Activated naive CD4-positive, alpha-beta T cell (primary cell): ENCODE measurements around the gene BIN1.
"Not testable (repeated sequence)": the region's sequence is repeated elsewhere in the genome, so short reads cannot be mapped to it uniquely, and the experiment has no call there.

ENCODE experiments used
- DNase-seq, 4 experiments: peaks; one replicate each; lab custom pipeline; 2025; lab: John Stamatoyannopoulos, UW

BIN1 gene

DNA sequence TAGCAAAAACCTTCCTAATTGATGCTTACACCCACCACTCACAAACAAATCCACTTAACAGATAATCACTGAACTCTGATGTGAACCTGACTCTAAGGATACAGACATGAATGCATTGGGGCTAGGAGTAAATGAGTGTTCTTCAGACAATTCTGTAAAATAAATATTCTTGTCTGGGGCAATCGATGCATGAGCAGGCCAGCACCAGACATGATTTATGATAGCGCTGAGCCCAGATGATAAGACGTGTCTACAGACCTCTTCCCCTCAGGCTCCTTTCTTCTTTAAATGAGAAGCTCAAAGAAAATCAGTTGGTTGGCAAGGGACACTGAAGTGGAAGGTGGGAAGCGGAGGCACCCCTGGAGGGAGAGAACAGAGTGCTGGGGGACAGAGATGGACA is 27.3 kb upstream of the BIN1 start:
- DNase-seq = no peak

DNA sequence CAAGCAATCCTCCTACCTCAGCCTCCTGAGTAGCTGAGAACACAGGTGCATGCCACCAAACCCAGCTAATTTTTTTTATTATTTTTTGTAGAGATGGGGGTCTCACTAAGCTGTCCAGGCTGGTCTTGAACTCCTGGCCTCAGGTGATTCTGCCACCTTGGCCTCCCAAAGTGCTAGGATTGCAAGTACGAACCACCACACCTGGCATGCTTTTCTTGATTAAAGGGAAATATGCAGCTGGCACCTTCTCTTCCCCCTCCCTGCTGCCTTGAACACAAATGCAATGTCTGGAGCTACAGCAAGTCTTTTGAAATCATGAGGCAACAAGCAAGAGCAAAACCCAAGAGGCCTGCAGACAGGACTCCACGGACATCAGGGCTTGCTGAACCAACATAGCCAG is 26.8 kb upstream of the BIN1 start:
- DNase-seq = no peak

DNA sequence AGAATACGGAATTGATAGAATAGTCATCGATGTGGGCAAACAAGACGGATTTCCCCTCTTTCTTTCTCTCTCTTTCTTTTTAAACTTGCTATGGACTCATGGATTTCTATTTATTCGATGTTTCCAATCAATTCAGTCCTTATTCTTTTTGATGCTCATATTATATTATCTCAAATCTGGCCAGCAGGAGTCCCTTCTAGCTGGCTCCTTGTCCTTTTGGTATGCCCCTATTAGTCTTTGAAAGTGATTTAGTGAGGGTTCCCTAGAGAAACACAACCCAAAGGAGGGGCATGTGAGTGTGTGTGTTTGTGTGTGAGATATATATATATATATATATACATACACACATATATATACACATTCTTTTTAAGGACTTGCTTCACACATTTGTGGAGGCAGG is 23.5 kb upstream of the BIN1 start:
- no peak for DNase-seq

DNA sequence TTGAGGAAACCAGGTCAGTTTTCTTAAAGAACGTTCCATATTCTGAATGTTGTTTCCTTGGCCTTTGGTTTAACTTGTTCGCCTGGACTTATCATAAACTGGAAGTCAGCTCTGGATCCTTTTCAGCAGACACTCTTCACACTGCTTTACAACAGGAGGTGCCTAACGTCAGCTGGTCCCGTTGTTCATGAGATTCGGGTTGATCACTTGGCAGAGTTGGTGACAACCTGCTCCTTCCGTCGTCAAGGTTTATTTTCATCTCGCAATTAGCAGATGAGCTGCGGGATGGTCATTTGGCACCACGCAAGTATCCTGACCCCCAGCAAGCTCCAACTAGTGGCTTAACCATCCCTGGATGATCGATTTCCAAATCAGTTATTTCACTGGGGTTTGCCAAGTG is 23.0 kb upstream of the BIN1 start:
- no peak for DNase-seq

DNA sequence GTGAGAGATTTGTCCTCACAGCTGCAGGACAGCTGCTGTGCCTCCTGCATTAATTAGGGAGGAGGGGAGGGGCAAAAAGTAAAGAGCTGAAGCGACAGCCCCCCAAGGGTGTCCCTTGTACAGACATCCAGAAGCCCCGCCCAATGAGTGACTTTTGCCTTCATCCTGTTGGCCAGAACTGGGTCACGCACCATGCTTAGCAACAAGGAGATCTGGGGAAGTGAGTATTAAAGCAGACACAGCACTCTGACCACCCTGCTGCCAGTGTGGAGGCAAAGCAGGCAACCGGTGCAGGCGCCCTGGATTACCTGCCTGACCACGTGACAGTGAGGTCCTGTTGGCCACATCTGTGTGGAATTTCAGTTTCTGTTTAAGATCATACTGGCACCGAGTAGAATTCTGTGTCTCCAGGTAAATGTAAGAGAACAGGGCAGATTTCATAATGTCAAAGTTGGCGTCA is 21.5 kb upstream of the BIN1 start:
- no peak for DNase-seq

DNA sequence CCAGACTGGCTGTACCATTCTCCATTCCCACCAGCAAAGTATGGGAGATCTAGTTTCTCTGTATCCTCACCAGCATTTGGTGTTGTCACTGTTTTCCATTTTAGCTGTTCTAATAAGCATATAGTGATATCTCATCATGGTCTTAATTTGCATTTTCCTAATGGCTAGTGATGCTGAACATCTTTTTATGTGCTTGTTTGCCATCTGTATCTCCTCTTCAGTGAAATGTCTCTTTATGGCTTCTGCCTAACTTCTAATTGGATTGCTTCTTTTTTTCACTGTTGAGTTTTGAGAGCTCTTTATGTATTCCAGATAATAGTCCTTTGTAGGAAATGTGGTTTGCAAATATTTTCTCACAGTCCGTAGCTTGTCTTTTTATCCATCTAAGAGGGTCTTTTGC is 18.9 kb upstream of the BIN1 start:
- DNase-seq = no peak

DNA sequence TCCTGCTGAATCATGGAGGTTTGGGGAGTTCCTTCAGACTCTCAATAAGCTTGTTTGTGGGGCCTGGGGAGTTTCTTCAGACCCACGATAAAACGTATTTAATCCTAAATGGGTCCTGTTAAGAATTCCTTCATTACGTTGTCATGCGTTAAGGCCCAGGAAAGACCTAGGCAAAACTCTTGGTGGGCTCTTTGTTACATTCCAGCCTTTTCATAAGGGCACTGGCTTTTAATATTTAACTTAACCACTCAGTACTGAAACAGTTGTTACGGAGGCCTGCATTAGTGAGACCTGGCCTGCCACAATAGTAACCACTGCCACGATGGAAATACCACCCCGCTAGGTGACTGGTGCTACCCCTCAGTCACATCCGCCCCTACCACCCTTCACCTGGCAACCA is 17.5 kb upstream of the BIN1 start:
- DNase-seq = no peak

DNA sequence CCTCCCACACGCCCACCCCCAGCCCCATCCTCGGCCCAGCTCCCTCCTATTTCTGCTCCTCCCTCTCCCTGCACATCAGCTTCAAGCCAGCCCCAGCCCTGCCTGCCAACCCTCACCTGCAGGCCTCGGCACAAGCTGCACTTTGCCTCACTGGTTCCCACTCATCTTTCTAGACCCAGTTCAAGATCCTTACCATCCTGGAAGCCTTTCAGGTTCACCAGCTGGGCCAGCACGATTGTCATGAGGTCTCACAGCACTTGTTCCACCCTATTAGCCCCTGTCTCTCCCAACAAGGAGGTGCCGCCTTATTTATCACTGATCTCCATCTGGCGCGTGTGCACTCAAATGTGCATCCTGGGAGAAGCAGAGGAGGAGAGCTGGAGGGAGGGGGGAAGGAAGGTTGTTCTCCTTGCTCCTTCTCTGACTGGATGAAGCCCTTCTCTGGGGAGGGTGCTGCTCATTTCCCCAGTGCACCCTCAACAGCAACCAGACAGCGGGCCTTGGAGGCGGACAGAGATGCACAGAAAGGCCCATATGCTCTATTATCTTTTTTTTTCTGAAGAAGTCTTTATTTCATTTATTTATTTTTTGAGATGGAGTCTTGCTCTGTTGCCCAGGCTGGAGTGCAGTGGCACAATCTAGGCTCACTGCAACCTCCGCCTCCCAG is 15.5 kb upstream of the BIN1 start:
- DNase-seq = no peak

DNA sequence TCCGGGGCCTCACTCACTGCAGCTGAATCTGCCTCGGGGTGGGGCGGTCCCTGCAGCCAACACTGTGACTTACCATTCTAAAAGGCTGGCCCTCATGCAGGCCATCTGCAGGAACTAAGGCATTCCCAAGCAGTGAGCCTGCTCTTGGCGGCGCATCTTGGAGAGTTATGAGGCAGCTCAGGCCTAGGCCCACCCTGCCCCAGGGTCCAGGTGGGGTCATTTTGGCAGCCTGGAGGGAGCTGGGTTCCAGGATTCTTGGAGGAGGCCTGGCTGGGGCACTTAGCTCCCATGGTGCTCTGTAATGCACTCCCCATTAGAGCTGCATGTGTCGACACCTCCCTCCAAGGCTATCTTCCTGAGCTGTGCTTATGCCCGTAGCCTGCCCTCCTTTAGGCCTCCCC is 14.8 kb upstream of the BIN1 start:
- no peak for DNase-seq

DNA sequence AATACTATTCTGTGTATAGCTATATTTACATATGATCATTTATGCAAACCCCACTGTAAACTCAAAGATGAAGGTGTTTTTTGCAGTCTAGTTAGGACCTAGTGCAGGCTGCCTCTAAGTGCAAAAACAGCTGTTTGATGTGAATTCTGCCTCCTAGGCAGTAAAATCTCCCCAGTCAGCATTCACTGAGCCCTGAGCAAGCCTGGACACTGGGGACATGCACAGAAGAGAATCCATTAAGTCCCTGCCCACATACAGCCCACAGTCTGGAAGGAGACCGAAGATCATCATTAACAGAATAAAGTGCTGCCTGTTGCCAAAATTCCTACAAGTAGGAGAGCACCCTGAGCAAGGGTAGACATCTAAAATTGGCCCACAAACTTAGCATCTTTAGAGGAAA is 14.4 kb upstream of the BIN1 start:
- no peak for DNase-seq

DNA sequence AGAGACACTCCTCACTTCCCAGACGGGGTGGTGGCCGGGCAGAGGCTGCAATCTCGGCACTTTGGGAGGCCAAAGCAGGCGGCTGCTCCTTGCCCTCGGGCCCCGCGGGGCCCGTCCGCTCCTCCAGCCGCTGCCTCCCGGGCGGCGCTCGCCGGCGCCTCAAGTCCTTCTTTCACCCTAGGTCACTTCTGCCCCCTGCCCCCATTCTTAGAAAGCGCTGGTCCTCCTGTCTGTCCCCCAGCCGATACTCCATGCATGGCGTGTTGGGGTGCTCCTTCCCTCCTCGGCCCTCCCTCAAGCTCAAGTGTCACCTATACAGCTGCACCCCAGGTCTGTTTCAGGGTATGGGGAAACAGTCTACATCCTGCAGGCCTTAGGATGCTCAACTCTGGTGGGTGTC is 13.5 kb upstream of the BIN1 start:
- DNase-seq = not testable (repeated sequence)

DNA sequence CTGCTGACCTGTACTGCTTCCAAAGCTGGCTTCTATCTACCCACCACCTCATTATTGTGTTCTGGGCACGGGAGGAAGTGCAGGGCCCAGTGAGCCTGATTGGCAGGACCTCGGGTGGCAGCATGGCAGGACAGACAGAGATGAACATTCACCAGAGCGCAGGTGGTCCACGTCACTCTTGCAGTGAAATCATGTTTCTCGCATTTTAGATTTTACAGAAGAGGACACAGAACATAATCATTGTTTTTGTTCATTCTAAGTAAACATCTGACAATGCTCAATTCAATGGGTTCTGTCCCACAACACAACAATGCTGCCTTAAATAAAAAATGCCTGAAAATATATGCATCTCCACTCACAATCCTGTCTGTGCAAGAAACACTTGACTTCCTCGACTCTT is 11.5 kb upstream of the BIN1 start:
- no peak for DNase-seq

DNA sequence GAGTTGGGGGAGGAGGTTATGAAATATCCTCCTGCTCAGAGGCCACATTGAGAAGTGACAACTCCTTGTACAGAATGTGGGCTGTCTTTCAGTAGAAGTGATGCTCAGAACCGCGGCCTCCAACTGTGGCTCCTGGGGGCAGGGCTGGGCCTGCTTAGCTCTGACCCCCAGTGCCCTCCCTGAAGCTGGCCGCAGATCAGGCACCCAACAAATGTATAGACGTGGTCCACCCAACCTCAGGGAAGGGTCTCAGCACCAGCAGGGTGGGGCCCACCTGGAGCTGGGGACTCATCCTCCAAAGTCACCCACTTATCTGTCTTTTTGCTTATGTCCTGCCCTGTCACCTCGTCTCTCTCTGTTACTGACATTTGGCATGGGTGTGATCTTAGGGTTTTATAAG is 11.1 kb upstream of the BIN1 start:
- no peak for DNase-seq

DNA sequence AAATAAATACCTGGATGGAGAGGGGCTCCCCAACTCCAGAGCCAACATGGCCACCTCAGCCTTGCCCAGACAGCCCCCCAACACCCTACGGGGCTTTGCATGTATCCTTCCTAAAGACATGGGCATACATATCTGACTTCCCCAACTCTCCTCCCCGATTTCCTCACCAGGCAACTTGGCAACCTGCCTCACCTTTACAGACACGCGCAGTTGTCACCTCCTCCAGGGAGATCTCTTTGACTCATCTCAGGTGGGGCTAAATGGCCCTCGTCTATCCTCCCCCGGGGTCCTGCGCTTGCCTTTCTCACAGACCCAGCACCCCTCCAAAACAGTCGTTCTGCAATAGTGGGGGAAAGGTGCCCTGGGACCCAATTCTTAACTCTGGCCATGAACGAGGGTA is 10.6 kb upstream of the BIN1 start:
- DNase-seq = no peak

DNA sequence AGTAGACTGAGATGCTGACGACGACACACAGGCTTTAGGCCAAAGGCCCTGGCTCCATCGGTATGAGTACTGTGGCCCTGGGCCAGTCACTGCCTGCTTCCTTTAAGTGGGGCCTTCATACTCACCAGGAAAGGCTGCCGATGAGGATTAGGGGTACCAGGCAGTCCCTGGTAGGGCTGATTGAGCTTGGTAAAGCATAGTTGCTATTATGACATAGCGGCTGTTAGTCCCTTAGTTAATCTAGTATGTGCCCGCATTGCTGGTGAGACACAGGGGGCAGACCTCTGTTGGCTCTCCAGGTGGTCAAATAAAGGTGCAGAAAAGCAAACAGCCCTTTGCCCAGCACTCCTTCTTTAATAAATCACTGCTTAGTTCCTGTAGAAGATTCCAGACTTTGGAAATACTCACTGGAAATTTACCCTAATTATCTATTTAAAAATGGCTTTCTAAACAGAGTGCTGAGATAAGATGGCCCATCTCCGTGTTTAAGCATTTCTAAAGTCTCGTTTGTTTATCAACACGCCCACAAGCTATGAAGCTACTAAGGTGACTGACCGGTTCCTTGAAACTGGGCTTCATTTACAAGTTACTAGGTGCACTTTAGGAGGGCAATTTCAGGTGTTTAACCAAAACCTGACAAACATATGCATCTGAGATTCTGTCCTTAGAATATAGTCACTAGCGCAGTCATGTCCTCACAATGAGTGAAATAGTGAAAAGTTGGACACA is 8.7 kb upstream of the BIN1 start:
- DNase-seq = no peak

DNA sequence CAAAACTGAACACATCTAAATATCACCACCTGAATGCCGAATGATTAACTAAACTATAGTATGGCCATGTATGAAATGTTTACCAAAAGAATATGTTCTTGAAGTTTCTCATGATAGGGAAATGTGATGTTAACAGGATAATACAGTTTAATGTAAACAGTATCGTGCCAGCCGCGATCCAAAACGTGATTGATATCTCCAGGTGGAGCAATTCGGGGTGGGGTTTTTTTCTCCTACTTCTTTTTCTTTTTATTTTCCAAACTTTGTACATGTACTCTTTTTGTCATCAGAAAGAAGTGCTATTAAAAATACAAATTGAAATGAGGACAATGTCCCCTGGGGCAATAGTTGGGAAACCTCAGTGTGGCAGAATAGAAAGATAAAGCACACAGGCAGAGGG is 4.0 kb upstream of the BIN1 start:
- no peak for DNase-seq

DNA sequence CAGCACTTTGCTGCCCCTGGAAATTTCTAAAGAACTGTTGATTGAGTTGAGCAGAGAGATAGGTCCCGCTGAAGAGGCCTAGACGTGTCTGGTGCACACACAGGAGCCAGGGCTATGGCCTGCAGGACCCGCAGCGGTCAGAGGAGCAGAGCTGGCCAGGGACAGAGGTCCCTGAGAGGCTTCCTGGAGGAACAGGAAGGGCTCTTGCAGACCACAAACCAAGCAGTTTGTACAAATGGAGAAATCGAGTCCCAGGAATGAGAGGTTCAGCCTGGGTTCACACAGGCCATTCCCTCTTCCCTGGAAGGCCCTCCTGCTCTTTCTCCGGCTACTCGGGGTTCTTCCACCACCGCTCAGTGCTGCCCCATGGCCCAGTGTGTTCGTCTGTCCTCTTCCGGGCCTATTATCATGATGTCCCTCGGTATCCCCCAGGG is 1.2 kb upstream of the BIN1 start:
- DNase-seq = no peak

DNA sequence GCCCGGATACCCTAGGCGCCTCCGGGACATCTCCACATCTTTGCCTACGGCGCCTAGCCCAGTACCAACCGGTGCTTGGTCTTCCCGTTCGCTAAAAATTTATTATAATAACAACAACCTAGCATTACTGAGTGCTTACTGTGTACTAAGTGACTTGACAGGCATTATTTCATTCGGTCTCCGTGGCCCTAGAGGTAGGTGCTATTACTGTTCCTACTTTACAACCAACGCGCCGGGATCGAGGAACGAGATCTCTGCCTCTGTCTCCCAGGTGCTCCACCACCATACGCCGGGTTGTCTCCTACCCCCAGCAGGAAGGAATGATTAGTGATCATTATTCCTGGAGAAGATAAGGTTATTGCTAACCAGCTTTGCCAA is 657 bp upstream of the BIN1 start:
- no peak for DNase-seq

DNA sequence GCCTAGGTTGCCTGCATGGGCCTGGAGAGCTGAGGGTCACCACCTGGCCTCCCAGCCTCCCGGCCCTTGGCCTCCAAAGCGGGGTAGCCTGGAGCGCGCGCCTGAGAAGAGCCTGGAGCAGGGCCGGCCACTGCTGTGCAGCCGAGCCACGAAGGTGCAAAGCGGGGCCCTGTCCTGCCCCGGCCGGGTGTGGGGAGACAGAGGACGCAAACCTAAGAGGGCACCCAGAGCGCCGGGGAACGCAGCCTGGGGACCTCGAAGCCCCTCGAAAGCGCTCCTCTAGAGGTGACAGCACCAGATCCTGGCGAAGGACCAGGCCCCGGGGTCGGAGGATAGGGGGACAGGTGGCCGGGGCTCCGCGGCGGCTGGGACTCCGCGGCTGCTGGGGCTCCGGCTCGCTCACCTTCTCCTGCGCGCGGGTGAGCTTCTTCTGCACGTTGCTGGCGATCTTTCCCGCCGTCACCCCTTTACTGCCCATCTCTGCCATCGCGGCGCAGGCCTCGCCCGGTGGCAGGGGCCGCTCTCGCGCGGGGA is 430 bp downstream of the BIN1 start:
- no peak for DNase-seq

DNA sequence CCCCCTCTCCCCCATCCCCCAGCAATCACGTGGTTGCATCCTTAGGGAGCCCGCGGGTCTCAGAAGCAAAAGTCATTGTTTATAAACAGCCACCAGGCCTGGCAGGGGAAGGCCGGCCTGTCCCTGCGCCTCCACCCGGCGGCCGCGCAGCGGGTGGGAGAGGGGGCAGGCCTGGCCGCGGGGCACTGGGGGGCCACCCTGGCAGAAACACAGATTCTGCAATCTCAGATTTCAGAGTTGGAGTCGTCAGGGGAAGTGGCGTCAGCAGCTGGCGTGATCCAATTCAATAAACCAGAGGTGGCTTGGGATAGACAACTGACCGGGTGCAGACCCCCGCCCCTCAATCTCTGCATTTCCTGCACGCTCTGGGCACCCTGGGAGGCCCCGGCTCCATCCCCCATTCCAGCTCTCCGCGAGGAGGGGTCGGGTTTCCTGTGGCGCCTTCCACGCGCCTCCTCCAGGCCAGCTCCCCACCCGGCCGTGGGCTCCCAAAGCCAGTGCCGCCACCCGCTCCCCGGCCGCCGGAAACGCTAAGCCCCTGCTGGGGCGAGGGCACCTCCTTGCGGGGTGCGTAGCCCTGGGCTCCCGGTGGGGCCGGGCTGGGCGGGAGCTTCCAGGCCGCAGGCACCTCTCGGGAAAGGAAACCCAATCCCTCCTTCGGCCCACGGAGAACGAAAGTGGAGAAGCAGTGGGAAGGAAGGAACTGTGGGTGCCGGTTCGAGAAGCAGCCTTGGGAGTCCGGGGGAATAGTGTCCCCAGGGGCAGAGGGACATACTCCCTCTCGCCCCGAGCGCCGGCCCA is 1.1 kb downstream of the BIN1 start:
- no peak for DNase-seq

DNA sequence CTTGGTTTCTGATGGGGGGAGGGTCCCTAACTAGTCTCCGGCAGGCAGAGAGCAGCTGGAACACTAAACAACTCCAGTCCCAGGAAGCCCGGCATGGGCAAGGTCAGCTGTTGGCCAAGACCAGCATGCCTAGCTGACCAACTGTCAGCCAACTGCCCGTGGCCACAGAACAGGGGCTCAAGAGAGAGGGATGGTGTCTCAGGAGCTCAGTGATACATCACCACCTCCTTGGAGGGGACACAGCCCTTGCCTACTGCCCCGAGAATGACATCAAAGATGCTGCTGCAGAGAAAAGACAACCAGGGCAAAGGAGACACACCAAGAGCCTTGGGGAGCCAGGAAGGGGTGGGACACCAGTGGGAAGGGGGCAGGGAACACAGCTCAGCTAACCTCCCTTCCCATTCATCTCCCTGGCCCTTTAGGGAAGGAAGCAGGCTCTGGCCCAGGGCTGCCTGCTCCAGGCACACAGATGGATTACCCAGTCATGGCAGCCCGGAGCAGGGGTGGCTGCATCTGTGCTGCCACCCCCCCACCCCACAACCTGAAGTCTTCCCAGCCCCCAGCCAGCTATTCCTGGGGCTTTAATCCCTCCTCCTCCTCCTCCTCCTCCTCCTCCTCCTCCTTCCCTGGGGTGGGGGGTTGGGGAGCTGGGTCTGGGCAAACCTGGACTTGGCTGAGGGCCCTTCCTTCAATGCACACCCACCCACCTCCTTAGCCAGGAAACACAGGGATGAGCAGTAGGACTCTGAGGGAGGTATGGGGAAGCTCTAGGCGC is 1.9 kb downstream of the BIN1 start:
- DNase-seq = no peak

DNA sequence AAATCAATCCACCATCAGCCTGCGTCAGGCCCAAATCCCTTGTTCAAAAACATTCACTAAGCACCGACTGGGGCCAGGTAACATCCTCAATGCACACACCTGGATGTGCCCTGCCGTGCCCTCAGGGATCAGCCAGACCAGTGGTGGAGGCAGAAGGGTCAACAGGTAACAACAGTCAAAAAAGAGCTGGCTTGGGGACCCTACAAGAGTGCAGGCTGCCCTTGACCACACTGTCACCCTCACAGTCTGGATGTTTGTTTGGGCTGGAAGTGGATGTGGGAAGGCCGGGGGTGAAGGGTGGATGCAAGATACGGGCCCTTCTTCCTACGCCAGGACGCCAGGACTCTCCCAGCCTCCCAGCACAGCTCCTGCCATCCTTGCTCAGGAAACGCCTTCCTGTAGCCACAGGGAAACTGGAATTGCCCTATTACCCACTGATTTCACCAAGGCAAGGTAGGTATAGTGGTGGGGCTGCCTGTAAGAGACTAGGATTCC is 2.7 kb downstream of the BIN1 start:
- DNase-seq = no peak
